ENCODE measurements around the gene MASTL.
A peak's percentile ranks its signal among the peaks of the same experiment; 100 is the strongest.

MASTL gene
- long read RNA-seq, donor 1, partial matches to known transcripts = 0 of 2 reads
- long read RNA-seq, donor 1, other reads (novel, unspliced or antisense) = 0 of 2 reads
- long read RNA-seq, donor 2, partial matches to known transcripts = 0 of 2 reads
- long read RNA-seq, donor 2, other reads (novel, unspliced or antisense) = 0 of 2 reads
- long read RNA-seq, donor 3 = 0 reads
- long read RNA-seq, donor 4, partial matches to known transcripts = 0 of 1 reads
- long read RNA-seq, donor 4, other reads (novel, unspliced or antisense) = 0 of 1 reads
- long read RNA-seq, donor 5, partial matches to known transcripts = 0 of 5 reads
- long read RNA-seq, donor 5, other reads (novel, unspliced or antisense) = 5 of 5 reads
- long read RNA-seq, donor 6, partial matches to known transcripts = 0 of 1 reads
- long read RNA-seq, donor 6, other reads (novel, unspliced or antisense) = 0 of 1 reads
- long read RNA-seq, donor 7, partial matches to known transcripts = 0 of 15 reads
- long read RNA-seq, donor 7, other reads (novel, unspliced or antisense) = 13 of 15 reads
- long read RNA-seq, donor 8, partial matches to known transcripts = 12 of 29 reads
- long read RNA-seq, donor 8, other reads (novel, unspliced or antisense) = 16 of 29 reads

DNA sequence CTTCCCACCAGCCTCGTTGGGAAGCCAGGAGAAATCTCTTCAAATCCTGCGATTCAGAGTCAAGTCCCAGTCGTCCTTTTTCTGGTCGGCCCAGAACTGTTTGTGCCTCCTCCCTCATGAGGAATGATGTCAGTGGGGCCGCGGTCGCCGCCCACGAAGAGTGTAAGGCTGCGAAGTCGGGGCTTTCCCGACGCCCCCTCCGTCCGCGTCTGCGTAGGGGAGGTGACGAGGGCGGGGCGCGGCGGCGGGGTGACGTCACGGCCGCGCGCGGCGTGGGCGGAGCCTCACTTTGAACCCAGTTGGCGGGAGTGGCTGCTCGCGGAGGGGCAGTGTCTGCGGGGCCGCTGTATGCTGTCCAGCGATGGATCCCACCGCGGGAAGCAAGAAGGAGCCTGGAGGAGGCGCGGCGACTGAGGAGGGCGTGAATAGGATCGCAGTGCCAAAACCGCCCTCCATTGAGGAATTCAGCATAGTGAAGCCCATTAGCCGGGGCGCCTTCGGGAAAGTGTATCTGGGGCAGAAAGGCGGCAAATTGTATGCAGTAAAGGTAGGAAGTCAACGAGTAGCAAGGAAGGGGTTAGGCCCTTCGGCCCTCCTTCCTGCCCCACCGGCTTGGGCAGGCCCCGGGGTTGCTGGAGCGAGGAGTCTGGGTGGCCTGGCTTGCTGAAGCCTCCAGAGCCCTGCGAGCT lies at the start of gene MASTL:
MASTL (plus strand) TSS at position 287 of the 689 bp plus-strand sequence; CDS start at position 362, 75 bp downstream.
- peak; percentile 96 for DNase-seq

- no peak for DNase-seq
These were observed 47.0 kb upstream of the MASTL start for GRCh38 chr10:27108165-27108564.

GRCh38 chr10:27134371-27134770 lies 20.8 kb upstream of the MASTL start:
- DNase-seq = no peak

GRCh38 chr10:27138277-27138676 lies 16.9 kb upstream of the MASTL start:
- DNase-seq = no peak

- DNase-seq = no peak
These were observed 11.5 kb upstream of the MASTL start for GRCh38 chr10:27143686-27144085.

DNA sequence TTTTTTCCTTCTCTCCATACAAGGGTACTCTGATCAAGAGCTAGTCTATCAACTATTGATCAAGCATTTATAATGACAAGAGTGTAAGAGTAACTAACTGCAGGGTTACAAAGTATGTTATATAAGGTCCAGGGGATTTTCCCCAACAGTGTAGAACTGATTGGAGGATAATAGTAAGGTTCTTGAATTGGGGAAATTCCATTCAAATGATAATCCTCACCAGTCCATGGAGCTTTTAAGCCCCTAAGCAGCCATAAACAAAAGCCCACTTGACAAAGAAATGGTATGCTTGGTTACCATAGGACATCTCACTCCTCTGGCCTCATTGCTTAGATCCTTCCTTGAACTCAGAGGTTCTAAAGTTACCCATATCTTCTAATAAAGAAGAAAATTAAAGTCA lies 9.2 kb upstream of the MASTL start:
- DNase-seq = no peak

DNA sequence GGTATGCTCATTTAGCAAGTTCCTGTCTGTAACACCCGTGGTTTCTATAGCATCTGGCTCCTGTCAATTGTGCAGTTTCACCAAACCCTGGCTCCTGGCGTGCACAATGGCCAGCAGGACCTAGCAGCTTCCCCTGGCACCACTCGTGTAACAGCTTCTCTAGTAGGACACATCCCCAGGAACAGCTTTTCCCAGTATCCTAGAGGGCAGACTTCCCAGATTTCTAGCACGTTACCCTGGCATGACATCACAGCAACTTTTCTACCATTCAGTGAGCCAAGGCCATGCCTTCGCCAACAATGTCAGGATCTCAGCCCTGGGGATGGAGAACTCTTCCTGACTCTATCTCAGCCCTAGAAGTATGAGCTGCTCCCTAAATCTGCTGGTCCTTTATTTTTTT lies 7.5 kb upstream of the MASTL start:
- DNase-seq = no peak

DNA sequence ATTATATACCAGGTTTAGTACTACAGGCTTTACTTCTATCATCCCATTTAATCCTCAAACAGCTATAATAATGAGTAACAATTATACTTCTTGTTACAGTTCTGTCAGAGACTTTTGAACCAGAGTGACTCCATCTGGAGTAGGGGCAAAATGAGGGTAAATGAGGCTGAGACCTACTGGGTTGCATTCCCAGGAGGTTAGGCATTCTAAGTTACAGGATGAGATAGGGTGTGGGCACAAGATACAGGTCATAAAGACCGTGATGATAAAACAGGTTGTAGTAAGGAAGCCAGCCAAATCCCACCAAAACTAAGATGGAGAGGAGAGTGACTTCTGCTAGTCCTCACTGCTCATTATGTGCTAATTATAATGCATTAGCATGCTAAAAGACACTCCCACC lies 4.9 kb upstream of the MASTL start:
- no peak for DNase-seq

- DNase-seq = no peak
These were observed 2.5 kb upstream of the MASTL start for GRCh38 chr10:27152687-27153086.

DNA sequence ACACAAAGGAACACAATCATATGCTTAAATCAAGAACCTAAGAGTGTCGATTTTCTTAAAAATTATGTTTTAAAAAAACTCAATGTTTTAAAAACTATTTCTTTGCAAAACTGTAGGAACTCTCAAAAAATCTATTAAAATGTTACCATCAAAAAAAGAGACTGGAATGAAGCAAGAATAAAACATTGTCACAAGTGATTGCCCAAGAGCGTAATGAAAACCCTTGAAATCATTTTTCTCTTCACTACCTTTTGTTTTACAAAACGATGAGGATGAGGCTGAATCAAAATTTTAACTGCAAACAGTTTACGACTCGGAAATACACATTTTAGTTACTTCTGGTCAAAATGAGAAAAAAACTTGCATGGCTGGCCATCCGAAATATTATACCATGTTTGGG lies 1.8 kb upstream of the MASTL start:
- no peak for DNase-seq

GRCh38 chr10:27153845-27154193 lies 1.3 kb upstream of the MASTL start:
- peak; percentile 90 for DNase-seq

DNA sequence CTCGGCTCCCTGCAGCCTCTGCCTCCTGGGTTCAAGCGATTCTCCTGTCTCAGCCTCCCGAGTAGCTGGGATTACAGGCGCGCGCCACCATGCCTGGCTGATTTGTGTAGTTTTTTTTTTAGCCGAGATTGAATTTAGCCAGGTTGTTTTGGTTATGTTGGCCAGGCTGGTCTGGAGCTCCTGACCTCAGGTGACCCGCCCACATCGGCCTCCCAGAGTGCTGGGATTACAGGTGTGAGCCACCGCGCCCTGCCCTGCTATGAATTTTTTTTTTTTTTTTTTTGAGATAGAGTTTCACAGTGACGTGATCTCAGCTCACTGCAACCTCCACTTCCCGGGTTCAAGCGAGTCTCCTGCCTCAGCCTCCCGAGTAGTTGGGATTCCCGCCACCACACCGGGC lies 1.4 kb downstream of the MASTL start:
- peak; percentile 9 for DNase-seq

DNA sequence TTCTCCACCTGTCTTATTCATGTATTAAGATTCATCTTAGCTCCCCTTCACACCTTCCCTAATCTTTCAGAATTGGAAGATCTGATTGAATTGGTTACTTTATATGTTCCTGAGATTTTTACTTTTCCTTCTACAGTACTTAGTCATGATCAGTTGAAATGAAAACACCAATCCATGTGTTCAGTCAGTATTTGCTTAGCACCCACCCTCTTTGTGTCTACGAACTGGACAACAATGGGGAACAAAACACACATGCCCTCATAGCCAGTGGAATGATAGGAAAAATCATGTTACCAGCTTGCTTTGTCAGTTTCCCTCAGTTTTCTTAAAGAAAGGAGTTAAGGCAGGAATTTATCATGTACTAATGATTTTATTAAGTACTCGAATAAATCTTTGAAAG lies 2.0 kb downstream of the MASTL start:
- no peak for DNase-seq

GRCh38 chr10:27158421-27158820 lies 3.3 kb downstream of the MASTL start:
- DNase-seq = no peak

- no peak for DNase-seq
These were observed 14.7 kb downstream of the MASTL start for GRCh38 chr10:27169849-27170248.

GRCh38 chr10:27188259-27188658 lies 33.1 kb downstream of the MASTL start:
- DNase-seq = no peak

DNA sequence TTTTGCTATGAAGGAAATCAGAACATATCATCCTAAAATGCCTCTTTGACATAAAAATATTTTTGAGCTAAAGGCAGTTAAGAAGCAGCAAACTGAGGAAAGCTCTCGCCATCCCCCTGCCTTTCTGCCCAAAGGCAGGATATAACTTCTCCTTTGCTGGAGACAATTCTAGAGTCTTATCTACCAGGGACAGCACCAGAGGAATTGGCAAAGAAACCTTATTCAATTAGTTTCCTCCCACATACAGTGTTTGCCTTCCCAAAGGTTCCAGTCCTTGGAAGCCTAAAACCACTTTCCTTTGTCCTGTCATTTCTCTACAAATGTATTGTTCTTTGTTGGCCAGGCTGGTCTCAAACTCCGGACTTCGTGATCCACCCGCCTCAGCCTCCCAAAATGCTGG lies 33.7 kb downstream of the MASTL start:
- DNase-seq = no peak

GRCh38 chr10:27190508-27190907 lies 35.4 kb downstream of the MASTL start:
- DNase-seq = no peak

DNA sequence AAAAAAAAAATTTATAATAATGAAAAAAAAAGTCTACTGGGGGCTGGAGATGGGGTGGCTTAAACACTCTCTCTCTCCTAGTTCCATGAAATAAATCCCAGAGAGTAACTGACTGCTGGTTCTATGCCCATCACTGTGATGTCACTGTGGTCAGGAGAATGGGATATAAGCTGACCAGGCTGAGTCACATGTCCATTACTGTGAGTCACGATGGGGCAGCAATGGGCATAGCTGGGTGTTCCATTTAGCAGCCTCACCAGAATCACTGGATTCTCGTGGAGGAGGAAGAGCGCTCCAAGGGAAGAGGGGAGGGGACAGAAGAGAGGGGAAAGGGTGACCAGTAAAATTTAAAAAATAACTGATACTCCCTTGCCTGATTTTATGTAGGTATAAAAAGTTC lies 37.1 kb downstream of the MASTL start:
- DNase-seq = no peak

DNA sequence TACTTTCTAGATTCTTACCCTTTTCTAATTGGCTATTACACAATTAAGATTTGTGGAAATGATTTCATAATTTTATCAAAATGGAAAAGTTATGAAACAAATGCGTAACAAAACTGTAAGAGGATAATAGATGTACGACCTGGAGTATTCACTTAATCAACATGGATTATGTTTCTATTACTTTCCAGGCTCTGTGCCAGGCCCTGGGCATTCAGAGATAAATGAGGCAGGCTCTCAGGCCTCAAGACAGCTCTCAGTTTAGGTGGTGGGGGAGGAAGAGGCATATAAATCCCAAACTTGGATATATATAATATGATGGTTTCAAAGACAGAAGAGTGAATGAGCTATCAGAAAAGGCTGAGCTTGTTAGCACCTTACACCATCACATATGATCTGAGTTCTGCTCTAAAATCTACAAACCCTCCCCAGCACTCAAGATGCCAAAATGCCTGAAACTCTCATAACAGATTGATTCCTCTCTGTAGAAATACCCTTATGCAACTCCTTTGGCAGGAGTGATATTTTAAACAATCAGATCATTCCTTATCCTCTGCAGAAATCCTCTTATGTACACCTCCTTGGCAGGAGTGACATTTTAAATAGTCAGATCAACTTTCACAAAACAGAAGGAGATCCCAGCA lies 42.9 kb downstream of the MASTL start:
- no peak for DNase-seq

DNA sequence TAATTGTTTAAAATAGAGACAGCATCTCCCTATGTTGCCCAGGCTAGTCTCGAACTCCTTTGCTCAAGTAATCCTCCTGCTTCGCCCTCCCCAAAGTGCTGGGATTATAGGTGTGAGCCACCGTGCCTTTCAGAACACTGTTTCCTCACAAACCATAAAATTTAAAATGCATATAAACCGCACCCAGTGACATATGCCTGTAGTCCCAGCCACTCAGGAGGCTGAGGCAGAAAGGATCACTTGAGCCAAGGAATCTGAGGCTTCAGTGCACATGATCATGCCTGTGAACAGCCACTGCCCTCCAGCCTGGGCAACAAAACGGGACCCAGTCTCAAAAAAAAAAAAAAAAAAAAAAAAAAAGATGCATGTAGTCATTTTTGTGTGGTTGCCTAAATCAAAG lies 48.7 kb downstream of the MASTL start:
- DNase-seq = no peak

- no peak for DNase-seq
These were observed 52.2 kb downstream of the MASTL start for GRCh38 chr10:27207350-27207749.

- DNase-seq = no peak
These were observed 68.8 kb downstream of the MASTL start for GRCh38 chr10:27223964-27224363.
